NCI-H2227 (cell line): Measurements from ENCODE around the gene EFNA1.

Experiments
- DNase-seq: peaks from one replicate; lab custom pipeline; 2025; ENCODE audit not compliant: unreplicated experiment; lab: John Stamatoyannopoulos, UW

Gene EFNA1

DNA sequence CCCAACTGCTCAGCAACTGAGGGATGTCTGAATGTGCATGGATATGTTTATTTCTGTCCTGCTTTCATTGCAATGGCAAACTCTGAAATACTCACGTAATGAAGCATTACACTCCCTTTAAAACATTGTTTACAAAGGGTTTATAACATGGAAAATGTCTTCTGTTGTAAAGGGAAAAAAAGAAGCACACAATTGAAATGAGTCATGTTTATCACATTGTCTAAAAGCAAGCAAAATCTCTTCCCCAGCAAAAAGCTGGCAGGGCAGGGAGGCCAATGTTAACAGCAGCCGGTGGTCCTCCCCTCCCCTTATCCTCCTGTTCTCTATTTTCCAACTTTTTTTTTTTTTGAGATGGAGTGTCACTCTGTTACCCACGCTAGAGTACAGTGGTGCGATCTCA is 3.9 kb upstream of the EFNA1 start:
- DNase-seq: no peak

GRCh38 chr1:155124503-155125463 is 2.9 kb upstream of the EFNA1 start:
- no peak for DNase-seq

DNA sequence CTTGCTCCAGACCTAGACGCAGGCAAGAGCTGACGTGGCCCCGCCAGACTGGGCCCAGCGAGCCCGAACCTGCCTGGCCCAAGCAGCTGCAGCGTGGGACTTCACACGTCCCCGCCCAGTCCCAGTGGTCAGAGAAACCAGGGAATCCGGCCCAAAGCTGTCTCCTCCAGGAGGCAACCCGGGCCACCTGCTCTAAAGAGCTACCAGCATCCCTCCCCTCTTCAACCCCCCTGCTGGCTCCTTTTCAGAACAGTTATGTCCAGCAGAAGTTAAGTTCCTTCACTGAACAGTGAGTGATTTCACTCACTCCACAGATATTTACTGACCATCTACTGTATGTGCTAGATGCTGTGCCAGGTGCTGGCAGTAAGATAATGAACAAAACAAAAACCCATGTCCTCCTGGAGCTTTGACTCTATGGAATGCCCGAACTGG is 2.1 kb upstream of the EFNA1 start:
- DNase-seq: no peak

GRCh38 chr1:155125946-155126555 is 1.6 kb upstream of the EFNA1 start:
- peak; percentile 77 for DNase-seq

DNA sequence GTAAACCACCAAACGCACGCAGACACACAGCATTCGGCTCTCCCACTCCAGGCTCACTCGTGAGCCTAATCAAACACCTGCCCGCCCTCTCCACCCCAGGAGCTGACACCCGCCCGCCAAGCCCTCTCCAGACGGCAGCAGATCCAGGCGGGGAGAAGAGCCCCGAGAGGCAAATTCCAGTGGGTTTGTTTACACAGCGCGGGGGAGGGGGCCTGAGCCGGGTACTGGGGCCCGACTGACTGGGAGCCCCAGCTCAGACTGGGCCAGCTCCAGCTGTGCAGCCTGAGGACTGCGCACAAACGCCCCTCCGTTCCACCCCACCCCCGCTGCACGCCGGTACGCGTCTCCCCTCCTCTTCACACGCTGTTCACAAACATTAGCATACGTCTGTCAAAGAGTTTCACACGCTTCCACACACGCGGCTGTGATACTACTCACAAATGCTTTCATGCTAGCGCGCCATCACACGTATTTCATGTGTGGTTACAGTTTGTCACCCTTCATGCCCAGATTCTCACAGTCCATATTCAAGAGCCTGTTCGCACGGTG is 1.0 kb upstream of the EFNA1 start:
- DNase-seq: peak; percentile 73

DNA sequence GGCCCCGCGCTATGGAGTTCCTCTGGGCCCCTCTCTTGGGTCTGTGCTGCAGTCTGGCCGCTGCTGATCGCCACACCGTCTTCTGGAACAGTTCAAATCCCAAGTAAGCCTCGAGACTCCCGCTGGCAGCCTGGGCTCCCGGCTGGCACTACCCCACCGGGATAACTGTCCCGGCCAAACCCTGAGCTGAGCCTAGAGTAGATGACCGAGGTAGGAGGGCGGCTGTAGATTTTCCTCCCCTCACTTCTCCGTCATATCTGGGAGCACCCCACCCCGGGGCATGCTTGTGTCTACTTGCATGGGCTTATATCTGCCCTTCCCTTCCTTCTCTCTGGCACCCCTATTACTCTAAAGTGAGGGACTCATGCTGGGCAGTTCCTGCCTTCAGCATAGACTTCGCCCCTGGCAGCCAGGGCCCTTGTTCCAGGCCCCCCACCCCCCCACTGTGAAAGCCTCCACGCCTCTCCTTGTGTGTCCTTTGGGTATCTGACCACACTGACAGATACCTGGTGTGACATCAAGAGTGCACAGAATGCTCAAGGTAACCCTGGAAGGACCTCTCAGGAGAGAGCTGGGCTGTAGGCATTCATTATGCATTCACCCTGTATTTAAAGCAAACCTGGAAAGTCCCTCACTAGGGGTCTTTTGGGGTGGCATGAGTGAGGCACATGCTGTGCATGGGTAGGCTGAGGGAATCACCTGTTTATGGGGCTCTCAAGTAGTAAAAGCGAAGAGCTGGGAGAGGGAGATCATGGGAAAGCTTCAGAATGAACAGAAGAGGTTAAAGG is 485 bp downstream of the EFNA1 start:
- no peak for DNase-seq

DNA sequence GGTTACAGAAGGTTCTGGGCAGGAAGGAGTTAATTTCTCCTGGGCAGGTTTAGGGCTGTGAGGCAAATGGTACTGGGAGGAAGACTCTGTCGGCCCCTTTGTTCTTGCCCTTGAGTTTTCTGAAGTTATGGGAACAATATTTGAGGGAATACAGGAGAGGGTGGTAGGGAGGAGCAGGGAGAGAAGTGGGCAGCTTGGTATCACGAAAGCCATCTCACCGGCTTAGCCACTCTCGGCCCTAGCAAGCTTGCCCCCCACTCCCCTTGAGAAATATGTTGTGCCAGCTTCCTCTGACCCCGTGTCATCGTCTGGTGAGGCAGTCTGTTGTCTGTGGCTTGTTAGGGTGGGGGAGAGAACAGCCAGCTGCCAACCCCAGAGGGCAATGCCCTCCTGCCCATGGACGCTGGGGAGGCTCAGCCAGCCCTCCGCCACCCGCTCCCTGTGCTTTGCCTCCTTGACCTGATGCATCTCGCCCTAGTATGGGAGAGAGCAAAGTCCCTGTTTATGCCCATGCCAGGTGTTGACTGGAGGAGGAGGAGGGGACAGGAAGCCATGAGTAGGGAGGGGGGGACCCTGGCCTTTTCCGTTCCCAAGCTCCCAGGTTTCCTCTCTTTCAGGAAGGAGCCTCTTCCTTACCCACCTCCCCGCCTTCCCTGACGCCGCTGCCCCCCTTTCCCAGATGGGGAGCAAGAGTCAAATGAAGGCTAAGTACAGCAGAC is 1.2 kb downstream of the EFNA1 start:
- no peak for DNase-seq

- peak; percentile 36 for DNase-seq
Measured at GRCh38 chr1:155130272-155131006, 2.8 kb downstream of the EFNA1 start.

DNA sequence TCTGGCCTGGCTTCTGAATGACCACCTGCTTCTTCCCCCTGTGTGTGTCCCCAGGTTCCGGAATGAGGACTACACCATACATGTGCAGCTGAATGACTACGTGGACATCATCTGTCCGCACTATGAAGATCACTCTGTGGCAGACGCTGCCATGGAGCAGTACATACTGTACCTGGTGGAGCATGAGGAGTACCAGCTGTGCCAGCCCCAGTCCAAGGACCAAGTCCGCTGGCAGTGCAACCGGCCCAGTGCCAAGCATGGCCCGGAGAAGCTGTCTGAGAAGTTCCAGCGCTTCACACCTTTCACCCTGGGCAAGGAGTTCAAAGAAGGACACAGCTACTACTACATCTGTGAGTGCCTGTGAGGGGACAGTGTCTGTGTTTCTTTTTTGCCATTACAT is 3.6 kb downstream of the EFNA1 start:
- no peak for DNase-seq

GRCh38 chr1:155131856-155132255 is 4.2 kb downstream of the EFNA1 start:
- no peak for DNase-seq

DNA sequence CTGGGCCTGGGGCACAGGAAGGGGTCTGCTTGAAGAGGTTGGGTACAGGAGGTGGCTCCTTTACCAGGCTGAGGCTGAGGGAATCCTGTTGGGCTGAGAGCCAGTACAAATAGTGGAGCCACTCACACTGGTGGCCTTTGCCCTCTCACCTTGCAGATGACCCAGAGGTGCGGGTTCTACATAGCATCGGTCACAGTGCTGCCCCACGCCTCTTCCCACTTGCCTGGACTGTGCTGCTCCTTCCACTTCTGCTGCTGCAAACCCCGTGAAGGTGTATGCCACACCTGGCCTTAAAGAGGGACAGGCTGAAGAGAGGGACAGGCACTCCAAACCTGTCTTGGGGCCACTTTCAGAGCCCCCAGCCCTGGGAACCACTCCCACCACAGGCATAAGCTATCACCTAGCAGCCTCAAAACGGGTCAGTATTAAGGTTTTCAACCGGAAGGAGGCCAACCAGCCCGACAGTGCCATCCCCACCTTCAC is 6.2 kb downstream of the EFNA1 start:
- DNase-seq: no peak

DNA sequence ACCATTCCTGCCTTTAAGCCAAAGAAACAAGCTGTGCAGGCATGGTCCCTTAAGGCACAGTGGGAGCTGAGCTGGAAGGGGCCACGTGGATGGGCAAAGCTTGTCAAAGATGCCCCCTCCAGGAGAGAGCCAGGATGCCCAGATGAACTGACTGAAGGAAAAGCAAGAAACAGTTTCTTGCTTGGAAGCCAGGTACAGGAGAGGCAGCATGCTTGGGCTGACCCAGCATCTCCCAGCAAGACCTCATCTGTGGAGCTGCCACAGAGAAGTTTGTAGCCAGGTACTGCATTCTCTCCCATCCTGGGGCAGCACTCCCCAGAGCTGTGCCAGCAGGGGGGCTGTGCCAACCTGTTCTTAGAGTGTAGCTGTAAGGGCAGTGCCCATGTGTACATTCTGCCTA is 6.6 kb downstream of the EFNA1 start:
- DNase-seq: no peak

- peak; percentile 77 for DNase-seq
Measured at GRCh38 chr1:155134880-155135414, 7.3 kb downstream of the EFNA1 start.

DNA sequence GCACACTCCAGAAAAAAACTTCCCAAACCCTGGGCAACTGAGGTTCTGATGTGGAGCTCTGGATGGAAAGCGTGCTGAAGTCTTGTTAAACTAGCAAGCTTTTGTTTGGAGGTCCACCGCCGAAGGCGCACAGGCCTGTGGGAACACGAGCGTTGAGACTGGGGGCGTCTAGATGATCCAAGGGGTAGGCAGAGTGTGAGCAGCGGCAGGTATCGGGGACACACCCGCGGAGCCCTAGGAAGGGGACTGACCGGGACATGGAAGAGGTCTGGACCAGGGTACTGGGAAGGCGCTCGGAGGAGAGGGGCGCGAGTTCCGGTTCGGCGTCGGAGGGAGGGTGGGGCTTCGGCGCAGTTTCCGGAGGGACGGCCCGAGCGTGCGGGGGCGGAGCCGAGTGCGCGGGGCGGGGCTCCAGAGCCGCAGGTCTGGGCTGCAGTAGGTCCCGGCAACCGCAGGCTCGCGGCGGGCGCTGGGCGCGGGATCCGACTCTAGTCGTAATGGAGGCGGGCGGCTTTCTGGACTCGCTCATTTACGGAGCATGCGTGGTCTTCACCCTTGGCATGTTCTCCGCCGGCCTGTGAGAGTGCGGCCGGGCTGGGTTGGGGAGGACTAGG is 7.8 kb downstream of the EFNA1 start, which contains the start of gene SLC50A1:
Gene SLC50A1 (plus strand): TSS at position 438 of the 614 bp plus-strand sequence. CDS start 60 bp downstream, at position 498.
- DNase-seq: peak; percentile 98

GRCh38 chr1:155136748-155137147 is 9.1 kb downstream of the EFNA1 start:
- DNase-seq: no peak

- no peak for DNase-seq
Measured at GRCh38 chr1:155137154-155137949, 9.7 kb downstream of the EFNA1 start.

- peak; percentile 92 for DNase-seq
Measured at GRCh38 chr1:155139895-155140629, 12.4 kb downstream of the EFNA1 start, which contains the start of gene DPM3. Gene DPM3 (minus strand): TSS chr1:155140531. CDS start chr1:155140240, 291 bp downstream.
